ENCODE measurements around the gene POC1B. TPM values are rescaled to one million over a fixed set of nuclear protein-coding genes. Genes with fewer than 3 reads are reported as not detected.

POC1B gene
- total RNA-seq, 1 experiment from 2014 or later = 17.8 TPM

GRCh38 chr12:89437231-89437630 is 88.6 kb downstream of the POC1B start:
- ATAC-seq (no peak), DNase-seq (ENCODE audit: low spot score) (no peak)
- Mint-ChIP-seq H3K27me3 (ENCODE audit: low read depth) (no peaks in the 10 kb centered on the region; the same call in 1 of the 2 replicates), H3K27ac (no peak overlapping the region), H3K9me3 (peaks cover 40% of the 10 kb centered on the region), H3K4me1 (0 out of 2 replicates have a peak, but pooled peaks cover 3% of the 10 kb centered on the region), H3K36me3 (peaks cover 44% of the 10 kb centered on the region), H3K4me3 (no peak overlapping the region)
- POLR2A ChIA-PET = no interaction called here
- TF ChIP-seq PRRX2 (CRISPR knock-in tag; IDR thresholded peaks at IDR 0.05) (no peak), TEAD4 (CRISPR knock-in tag; IDR thresholded peaks at IDR 0.05) (no peak), JAZF1 (CRISPR knock-in tag; IDR thresholded peaks at IDR 0.05) (no peak), SMAD3 (CRISPR knock-in tag; IDR thresholded peaks at IDR 0.05; ENCODE audit: borderline replicate concordance) (no peak), EMX1 (CRISPR knock-in tag; IDR thresholded peaks at IDR 0.05) (no peak), ETV6 (CRISPR knock-in tag; IDR thresholded peaks at IDR 0.05) (no peak), NR2C2 (CRISPR knock-in tag; IDR thresholded peaks at IDR 0.05) (no peak), USF2 (CRISPR knock-in tag; IDR thresholded peaks at IDR 0.05) (no peak)
- CTCF ChIA-PET = no interaction called here

GRCh38 chr12:89436062-89436461 is 89.8 kb downstream of the POC1B start:
- Mint-ChIP-seq H3K4me3 (no peak overlapping the region), H3K27ac (no peak overlapping the region), H3K36me3 (peaks cover 32% of the 10 kb centered on the region), H3K9me3 (peaks cover 28% of the 10 kb centered on the region), H3K27me3 (ENCODE audit: low read depth) (no peaks in the 10 kb centered on the region), H3K4me1 (0 out of 2 replicates have a peak, but pooled peaks cover 3% of the 10 kb centered on the region)
- TF ChIP-seq ZNF532 (CRISPR knock-in tag; IDR thresholded peaks at IDR 0.05; ENCODE audit: borderline replicate concordance) (no peak), FOXJ3 (CRISPR knock-in tag; IDR thresholded peaks at IDR 0.05; ENCODE audit: borderline replicate concordance) (no peak), ZNF138 (CRISPR knock-in tag; conservative IDR thresholded peaks at IDR 0.05) (no peak)
- ATAC-seq (no peak), DNase-seq (ENCODE audit: low spot score) (no peak)
- CTCF ChIA-PET = no interaction called here
- POLR2A ChIA-PET = no interaction called here

GRCh38 chr12:89433634-89434033 is 92.2 kb downstream of the POC1B start:
- no peak overlapping the region for H3K4me3 Mint-ChIP-seq
- H3K27me3 Mint-ChIP-seq (ENCODE audit: low read depth) = no peaks in the 10 kb centered on the region
- H3K27ac Mint-ChIP-seq = no peak overlapping the region
- ATAC-seq = no peak
- DNase-seq (ENCODE audit: low spot score) = no peak
- H3K36me3 Mint-ChIP-seq = peaks cover 12% of the 10 kb centered on the region
- 0 out of 2 replicates have a peak, but pooled peaks cover 3% of the 10 kb centered on the region for H3K4me1 Mint-ChIP-seq
- CTCF ChIA-PET = no interaction called here
- peaks cover 15% of the 10 kb centered on the region for H3K9me3 Mint-ChIP-seq
- POLR2A ChIA-PET = no interaction called here
- TF ChIP-seq TCF7 (CRISPR knock-in tag; IDR thresholded peaks at IDR 0.05; ENCODE audit: low read depth) (no peak), CDX4 (CRISPR knock-in tag; IDR thresholded peaks at IDR 0.05; ENCODE audit: borderline replicate concordance) (no peak), E2F1 (CRISPR knock-in tag; IDR thresholded peaks at IDR 0.05) (no peak), OVOL2 (CRISPR knock-in tag; IDR thresholded peaks at IDR 0.05; ENCODE audit: borderline replicate concordance) (no peak), ATF1 (CRISPR knock-in tag; IDR thresholded peaks at IDR 0.05) (no peak), NFYB (CRISPR knock-in tag; conservative IDR thresholded peaks at IDR 0.05; ENCODE audit: low read depth) (no peak), ZBTB43 (CRISPR knock-in tag; IDR thresholded peaks at IDR 0.05) (no peak), ZNF121 (CRISPR knock-in tag; IDR thresholded peaks at IDR 0.05) (no peak), NR3C1 (CRISPR knock-in tag; conservative IDR thresholded peaks at IDR 0.05; ENCODE audit: low read depth) (no peak), ATF3 (CRISPR knock-in tag; conservative IDR thresholded peaks at IDR 0.05) (no peak), ZNF671 (CRISPR knock-in tag; IDR thresholded peaks at IDR 0.05) (no peak), E2F5 (CRISPR knock-in tag; IDR thresholded peaks at IDR 0.05) (no peak)

Measured in WTC11 (cell line).